Measurements from ENCODE around the gene KCNAB2. TPM values are rescaled to one million over a fixed set of nuclear protein-coding genes. Genes with fewer than 3 reads are reported as not detected.

KCNAB2 gene
- total RNA-seq, 1 experiment from 2014 or later, result 10.3 TPM

- no peaks in the 10 kb centered on the region for H3K36me3 Mint-ChIP-seq
- CTCF ChIA-PET, result interaction anchor here (0.6 to 1.0 kb wide), 2 partner anchors 259 to 434 kb away, joined by 3 to 5 read pairs; no protein-coding TSS in a partner anchor
- no peak for TF ChIP-seq ZBTB21 (CRISPR knock-in tag; IDR thresholded peaks at IDR 0.05; ENCODE audit: borderline replicate concordance)
- TF ChIP-seq IRF1 (CRISPR knock-in tag; IDR thresholded peaks at IDR 0.05), result no peak
- no peak for TF ChIP-seq E2F1 (CRISPR knock-in tag; IDR thresholded peaks at IDR 0.05)
- TF ChIP-seq ZNF121 (CRISPR knock-in tag; IDR thresholded peaks at IDR 0.05), result no peak
- no peak for TF ChIP-seq ATF6 (CRISPR knock-in tag; IDR thresholded peaks at IDR 0.05)
- no peak for TF ChIP-seq ZNF532 (CRISPR knock-in tag; IDR thresholded peaks at IDR 0.05; ENCODE audit: borderline replicate concordance)
- no peak for TF ChIP-seq STAT6 (CRISPR knock-in tag; conservative IDR thresholded peaks at IDR 0.05; ENCODE audit: low read depth)
- no peak for TF ChIP-seq ATF3 (CRISPR knock-in tag; conservative IDR thresholded peaks at IDR 0.05)
- TF ChIP-seq CDX4 (CRISPR knock-in tag; IDR thresholded peaks at IDR 0.05; ENCODE audit: borderline replicate concordance), result no peak
- no peak for TF ChIP-seq ATF1 (CRISPR knock-in tag; IDR thresholded peaks at IDR 0.05)
- TF ChIP-seq RELA (CRISPR knock-in tag; IDR thresholded peaks at IDR 0.05; ENCODE audit: borderline replicate concordance), result no peak
- TF ChIP-seq FOXK1 (CRISPR knock-in tag; IDR thresholded peaks at IDR 0.05), result no peak
- no peak for TF ChIP-seq ATF2 (CRISPR knock-in tag; IDR thresholded peaks at IDR 0.05; ENCODE audit: borderline replicate concordance, low read depth)
- TF ChIP-seq NR3C1 (CRISPR knock-in tag; conservative IDR thresholded peaks at IDR 0.05; ENCODE audit: low read depth), result no peak
- no peak for TF ChIP-seq OVOL2 (CRISPR knock-in tag; IDR thresholded peaks at IDR 0.05; ENCODE audit: borderline replicate concordance)
- POLR2A ChIA-PET, result interaction anchor here (0.9 kb wide), 1 partner anchor 24 kb away, joined by 3 read pairs; no protein-coding TSS in a partner anchor
- no peaks in the 10 kb centered on the region for H3K9me3 Mint-ChIP-seq
- H3K4me1 Mint-ChIP-seq, result peaks cover 11% of the 10 kb centered on the region
- H3K27me3 Mint-ChIP-seq (ENCODE audit: low read depth), result no peaks in the 10 kb centered on the region
- H3K27ac Mint-ChIP-seq, result no peak overlapping the region
- H3K4me3 Mint-ChIP-seq, result no peak overlapping the region
- DNase-seq (ENCODE audit: low spot score) (no peak), ATAC-seq (no peak)
These were observed 41.1 kb upstream of the KCNAB2 start for GRCh38 chr1:6004412-6005123.

All from WTC11 (cell line).